Esophagus squamous epithelium (tissue), 5 donors: ENCODE data around the gene AHNAK. TPM values are rescaled to one million over a fixed set of nuclear protein-coding genes. Genes with fewer than 3 reads are reported as not detected.

Experiments
- DNase-seq: peaks from one replicate; lab custom pipeline; 2025; lab: John Stamatoyannopoulos, UW
- H3K27ac ChIP-seq, 4 donors: fragments of 200-600 bp; sonication (generic); one replicate each; pipeline ENCODE4 v1.5.1; 2016 to 2019; ENCODE audit warnings: mild to moderate bottlenecking in 1 of 4
- H3K27me3 ChIP-seq, 4 donors: fragments of 200-600 bp; sonication (generic); 1 replicate in 3 of 4; 2 replicates in 1 of 4; pipeline versions ENCODE4 v1.5.1 to v1.6.0; 2017 to 2021; ENCODE audit warnings: antibody characterized with exemption in 1 of 4
- H3K36me3 ChIP-seq, 3 donors: fragments of 200-600 bp; sonication (generic); one replicate each; pipeline ENCODE4 v1.5.1; 2016 to 2019
- H3K4me1 ChIP-seq, 3 donors: fragments of 200-600 bp; sonication (generic); one replicate each; pipeline ENCODE4 v1.5.1; 2017 to 2019
- H3K4me3 ChIP-seq, 4 donors: fragments of 200-600 bp; sonication (generic); 1 replicate in 3 of 4; 2 replicates in 1 of 4; pipeline ENCODE4 v1.5.1; 2016 to 2019; ENCODE audit warnings: mild to moderate bottlenecking in 2 of 4, moderate library complexity in 1 of 4
- H3K9me3 ChIP-seq, 3 donors: fragments of 200-600 bp; sonication (generic); one replicate each; pipeline ENCODE4 v1.5.1; 2016 to 2019
- CTCF ChIP-seq, 6 experiments: fragments of 450-650 bp in 4 of 6; fragments of 200-600 bp in 2 of 6; sonication (generic) in 2 of 6; IDR thresholded peaks; one replicate each; pipeline ENCODE4 v1.5.1; 2016 to 2019; ENCODE audit warnings: antibody characterized with exemption in 6 of 6, mild to moderate bottlenecking in 4 of 6, moderate library complexity in 4 of 6
- POLR2A ChIP-seq, 4 donors: fragments of 450-650 bp; IDR thresholded peaks; one replicate each; pipeline ENCODE4 v1.6.1; 2017; ENCODE audit warnings: antibody characterized with exemption in 4 of 4, mild to moderate bottlenecking in 4 of 4, moderate library complexity in 3 of 4
- WGBS, 2 donors: methylation state at CpG; one replicate each; pipeline ENCODE4 v1.1.5; 2018; 5-methylcytosine and 5-hydroxymethylcytosine counted together
- intact Hi-C: fragments of 100-400 bp; cut with DNase I; formaldehyde crosslinking; loops from one replicate; pipeline ENCODE4 v1.15.0; 2022
- total RNA-seq, 4 donors: library from RNA; depleted of rRNA; stranded (reverse); fragments of >200 nt; gene quantifications; one replicate each; pipeline ENCODE4 v1.1.0, GENCODE V29; 2016
- donor health status: DM: yes; HTN: yes; CAD: no.

Gene AHNAK
- total RNA-seq, 4 donors from 2014 or later = 695 to 1,250 (median 954) TPM

GRCh38 chr11:62471603-62472002 is 75.0 kb downstream of the AHNAK start:
- no peak for DNase-seq
- TF ChIP-seq POLR2A (IDR thresholded peaks at IDR 0.05) (no peak), CTCF (IDR thresholded peaks at IDR 0.05) (no peak)
- WGBS, 2 donors = 87 to 96% methylated on average over 7 of the region's 7 CpGs
- Histone ChIP-seq H3K27ac (peak overlapping the region in 2 of 4 donors; percentile 62 to 69), H3K27me3 (no peaks in the 10 kb centered on the region), H3K4me1 (peaks cover 4 to 13% (median 9%) of the 10 kb centered on the region in 3 donors), H3K36me3 (no peaks in the 10 kb centered on the region), H3K4me3 (no peak overlapping the region), H3K9me3 (no peaks in the 10 kb centered on the region)
- intact Hi-C loops = no loop called here

GRCh38 chr11:62468577-62468976 is 78.0 kb downstream of the AHNAK start:
- TF ChIP-seq CTCF (IDR thresholded peaks at IDR 0.05) (no peak), POLR2A (IDR thresholded peaks at IDR 0.05) (no peak)
- intact Hi-C loops = no loop called here
- H3K4me1 ChIP-seq = peaks cover 4 to 13% (median 9%) of the 10 kb centered on the region in 3 donors
- WGBS, 2 donors = 69 to 79% methylated on average over 2 of the region's 2 CpGs
- no peak overlapping the region for H3K4me3 ChIP-seq
- DNase-seq = no peak
- no peak overlapping the region for H3K27ac ChIP-seq
- H3K9me3 ChIP-seq = no peaks in the 10 kb centered on the region
- no peaks in the 10 kb centered on the region for H3K36me3 ChIP-seq
- H3K27me3 ChIP-seq = no peaks in the 10 kb centered on the region

- TF ChIP-seq POLR2A (IDR thresholded peaks at IDR 0.05) (no peak), CTCF (IDR thresholded peaks at IDR 0.05) (no peak)
Observed at GRCh38 chr11:62466444-62466843, 80.2 kb downstream of the AHNAK start.

GRCh38 chr11:62464655-62465054 is 82.0 kb downstream of the AHNAK start:
- no peak overlapping the region for H3K27ac ChIP-seq
- 69 to 84% methylated on average over 7 of the region's 7 CpGs for WGBS, 2 donors
- peaks cover 0 to 13% (median 0%) of the 10 kb centered on the region in 3 donors for H3K4me1 ChIP-seq
- intact Hi-C loops = no loop called here
- H3K9me3 ChIP-seq = no peaks in the 10 kb centered on the region
- H3K4me3 ChIP-seq = no peak overlapping the region
- no peak for DNase-seq
- H3K27me3 ChIP-seq = no peaks in the 10 kb centered on the region
- no peaks in the 10 kb centered on the region for H3K36me3 ChIP-seq
- TF ChIP-seq POLR2A (IDR thresholded peaks at IDR 0.05) (no peak), CTCF (IDR thresholded peaks at IDR 0.05) (no peak)

More at GRCh38 chr11:62466444-62466843, 80.2 kb downstream of the AHNAK start:
- Histone ChIP-seq H3K4me1 (peaks cover 0 to 13% (median 0%) of the 10 kb centered on the region in 3 donors), H3K27ac (no peak overlapping the region), H3K4me3 (no peak overlapping the region), H3K27me3 (no peaks in the 10 kb centered on the region), H3K9me3 (no peaks in the 10 kb centered on the region), H3K36me3 (no peaks in the 10 kb centered on the region)
- no peak for DNase-seq
- WGBS, 2 donors = 75 to 84% methylated on average over 2 of the region's 2 CpGs
- intact Hi-C loops = no loop called here

GRCh38 chr11:62463121-62463542 is 83.5 kb downstream of the AHNAK start:
- Histone ChIP-seq H3K36me3 (no peaks in the 10 kb centered on the region), H3K9me3 (no peaks in the 10 kb centered on the region), H3K27me3 (no peaks in the 10 kb centered on the region), H3K4me1 (peaks cover 0 to 16% (median 0%) of the 10 kb centered on the region in 3 donors), H3K4me3 (no peak overlapping the region), H3K27ac (no peak overlapping the region)
- intact Hi-C loops = no loop called here
- TF ChIP-seq POLR2A (IDR thresholded peaks at IDR 0.05) (no peak), CTCF (IDR thresholded peaks at IDR 0.05) (no peak)
- no peak for DNase-seq
- WGBS, 2 donors = 69 to 77% methylated on average over 6 of the region's 6 CpGs
